Medulla oblongata (tissue), 1 donor: ENCODE measurements around the gene NDUFS8.

Source experiments
- DNase-seq: peaks from one replicate; pipeline ENCODE4 v3.0.0-alpha.2; 2015; ENCODE audit errors: extremely low spot score

The NDUFS8 gene

DNA sequence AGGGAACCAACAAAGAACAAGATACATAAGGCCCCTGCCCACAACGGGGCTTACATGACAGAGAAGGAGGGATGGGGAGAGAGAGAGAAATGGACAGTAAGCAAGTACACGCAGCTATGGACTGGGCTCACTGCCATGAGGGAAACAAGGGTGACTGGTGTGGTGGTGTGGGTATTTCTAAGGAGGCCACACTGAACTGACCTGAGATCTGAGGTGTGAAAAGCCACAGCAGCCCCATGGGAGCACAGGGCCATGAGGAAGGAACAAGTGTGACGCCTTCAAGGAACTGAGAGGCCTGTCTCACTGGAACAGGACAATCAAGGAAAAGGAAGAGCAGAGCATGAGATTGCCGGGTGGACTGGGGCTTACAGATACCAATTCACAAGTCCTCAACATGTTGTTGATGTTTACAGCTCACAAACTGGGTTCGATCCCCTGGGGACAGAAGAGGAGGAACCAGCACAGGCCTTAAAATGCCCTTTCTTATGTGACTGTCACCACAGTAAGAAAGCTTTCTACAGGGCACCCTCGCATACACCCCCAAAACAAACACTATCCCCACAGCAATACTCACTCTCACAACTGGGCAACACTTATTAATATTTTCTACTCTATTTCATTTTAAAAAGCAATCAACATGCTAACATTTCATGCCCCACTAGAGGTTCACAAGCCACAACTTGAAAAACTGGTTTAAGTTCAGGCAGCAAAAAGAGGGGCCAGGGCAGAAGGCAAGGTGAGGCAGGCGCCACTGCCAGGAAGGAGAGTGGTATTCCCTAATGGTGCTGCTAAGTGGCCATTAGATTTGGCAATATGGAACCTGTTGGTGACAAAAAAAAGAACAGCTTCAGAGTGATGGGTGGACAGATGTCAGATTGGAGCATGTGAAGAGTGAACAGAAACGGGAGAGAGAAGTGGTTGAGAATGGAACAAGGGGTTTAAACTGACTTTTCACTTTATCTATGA lies 47.4 kb downstream of the NDUFS8 start:
- no peak for DNase-seq

DNA sequence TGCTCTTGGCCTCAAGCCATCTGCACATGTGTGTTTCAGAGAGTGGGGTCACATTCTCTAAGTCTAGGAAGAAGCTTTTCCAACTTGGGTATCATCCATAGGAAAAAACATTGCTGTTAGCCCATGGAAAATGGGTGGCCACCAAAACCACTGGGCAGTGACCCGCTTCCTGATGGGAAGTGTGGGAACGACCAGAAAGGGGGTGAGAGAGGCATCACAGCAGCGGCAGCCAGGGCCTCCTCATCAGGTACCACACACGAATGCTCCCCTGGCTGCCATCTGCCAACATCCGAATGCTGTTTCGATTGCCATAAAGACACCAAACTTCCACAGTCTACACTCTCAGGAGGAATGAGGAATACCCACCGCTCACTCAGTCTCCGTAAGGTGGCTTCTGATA lies 50.4 kb downstream of the NDUFS8 start:
- DNase-seq: no peak

DNA sequence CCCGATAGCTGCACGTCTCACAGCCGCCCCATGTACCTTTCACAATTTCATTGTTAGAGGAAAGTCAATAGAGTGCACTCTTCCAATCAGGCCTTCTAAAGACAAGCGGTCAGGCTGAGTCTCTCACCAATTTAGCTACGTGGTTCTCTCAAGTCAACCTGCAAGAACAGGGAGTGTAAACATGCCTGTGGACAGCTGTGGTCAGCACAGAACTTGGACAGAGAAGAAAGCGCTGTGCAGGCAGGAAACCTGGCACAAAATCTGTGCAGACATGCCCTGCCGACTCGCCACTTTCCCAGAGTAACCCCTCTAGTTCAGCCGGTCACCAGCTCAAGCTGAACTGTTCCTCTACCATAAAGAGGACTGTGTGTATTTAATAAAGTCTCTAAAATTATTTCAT lies 51.2 kb downstream of the NDUFS8 start:
- no peak for DNase-seq

DNA sequence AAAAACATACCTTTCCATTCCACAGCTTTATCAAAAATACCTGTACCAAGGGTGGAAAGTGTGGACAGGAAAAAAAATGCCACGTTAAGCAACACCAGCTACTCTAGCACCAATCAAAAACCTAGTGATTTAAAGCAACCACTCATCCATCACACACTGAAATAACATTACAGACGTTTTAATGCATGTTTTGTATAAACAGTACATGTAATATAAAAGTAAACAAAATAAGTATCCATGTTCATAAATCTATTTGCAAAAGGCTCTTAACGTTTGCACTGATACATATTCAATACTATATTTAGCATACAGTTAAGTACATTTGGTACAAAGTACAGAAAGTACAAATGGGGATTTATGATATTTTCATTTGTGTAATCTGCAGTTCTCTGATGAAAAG lies 52.0 kb downstream of the NDUFS8 start:
- no peak for DNase-seq

DNA sequence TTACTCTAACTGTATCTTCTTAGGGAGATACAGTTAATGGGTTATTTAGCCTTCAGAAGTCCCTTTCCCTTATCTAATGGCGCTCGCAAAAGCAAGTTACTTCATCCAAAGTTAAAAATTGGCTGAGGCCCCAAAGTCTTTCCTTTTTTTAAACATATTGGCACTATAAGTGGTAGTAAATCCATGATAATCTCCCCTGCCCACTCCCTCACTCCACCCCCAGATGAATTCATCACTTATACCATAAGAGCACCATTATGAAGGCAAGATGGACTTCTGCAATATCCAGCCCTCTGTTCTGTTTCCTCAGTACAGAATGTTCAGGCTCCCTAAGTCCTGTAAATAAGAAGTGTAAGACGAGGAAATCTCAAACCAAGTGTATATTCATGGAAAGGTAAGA lies 53.0 kb downstream of the NDUFS8 start:
- DNase-seq: no peak
